ENCODE data around the gene BAHD1. TPM values are rescaled to one million over a fixed set of nuclear protein-coding genes. Genes with fewer than 3 reads are reported as not detected.

The BAHD1 gene
- total RNA-seq, 1 donor from 2014 or later: 29.8 TPM

DNA sequence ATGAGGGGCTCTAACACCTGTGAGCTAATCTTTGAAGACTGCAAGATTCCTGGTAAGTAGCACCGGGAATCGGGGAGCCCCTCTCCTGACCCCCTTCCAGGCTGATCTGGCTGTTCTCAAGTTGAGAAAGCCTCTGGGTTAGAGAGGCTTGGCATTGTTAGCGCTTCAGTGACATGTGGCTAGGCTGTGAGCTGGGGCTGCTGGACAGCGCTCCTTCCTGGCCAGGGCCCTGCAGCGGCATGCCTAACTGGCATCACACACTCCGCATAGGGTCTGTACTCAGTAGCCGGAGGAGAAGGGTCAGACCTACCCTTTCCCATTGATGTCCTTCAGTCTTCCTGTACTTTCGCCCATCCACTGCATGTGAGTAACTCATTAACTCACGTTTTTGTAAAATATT, 27.7 kb upstream of the BAHD1 start:
- Histone ChIP-seq H3K4me3 (no peak overlapping the region), H3K4me1 (no peaks in the 10 kb centered on the region), H3K36me3 (peaks cover 91% of the 10 kb centered on the region), H3K9me3 (no peaks in the 10 kb centered on the region), H3K27ac (no peak overlapping the region), H3K27me3 (no peaks in the 10 kb centered on the region)
- DNase-seq (no peak), ATAC-seq (no peak)
- TF ChIP-seq, protein P1, sequence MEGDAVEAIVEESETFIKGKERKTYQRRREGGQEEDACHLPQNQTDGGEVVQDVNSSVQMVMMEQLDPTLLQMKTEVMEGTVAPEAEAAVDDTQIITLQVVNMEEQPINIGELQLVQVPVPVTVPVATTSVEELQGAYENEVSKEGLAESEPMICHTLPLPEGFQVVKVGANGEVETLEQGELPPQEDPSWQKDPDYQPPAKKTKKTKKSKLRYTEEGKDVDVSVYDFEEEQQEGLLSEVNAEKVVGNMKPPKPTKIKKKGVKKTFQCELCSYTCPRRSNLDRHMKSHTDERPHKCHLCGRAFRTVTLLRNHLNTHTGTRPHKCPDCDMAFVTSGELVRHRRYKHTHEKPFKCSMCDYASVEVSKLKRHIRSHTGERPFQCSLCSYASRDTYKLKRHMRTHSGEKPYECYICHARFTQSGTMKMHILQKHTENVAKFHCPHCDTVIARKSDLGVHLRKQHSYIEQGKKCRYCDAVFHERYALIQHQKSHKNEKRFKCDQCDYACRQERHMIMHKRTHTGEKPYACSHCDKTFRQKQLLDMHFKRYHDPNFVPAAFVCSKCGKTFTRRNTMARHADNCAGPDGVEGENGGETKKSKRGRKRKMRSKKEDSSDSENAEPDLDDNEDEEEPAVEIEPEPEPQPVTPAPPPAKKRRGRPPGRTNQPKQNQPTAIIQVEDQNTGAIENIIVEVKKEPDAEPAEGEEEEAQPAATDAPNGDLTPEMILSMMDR (IDR thresholded peaks at IDR 0.05): no peak
- intact Hi-C loops (cut with DNase I): no loop called here

DNA sequence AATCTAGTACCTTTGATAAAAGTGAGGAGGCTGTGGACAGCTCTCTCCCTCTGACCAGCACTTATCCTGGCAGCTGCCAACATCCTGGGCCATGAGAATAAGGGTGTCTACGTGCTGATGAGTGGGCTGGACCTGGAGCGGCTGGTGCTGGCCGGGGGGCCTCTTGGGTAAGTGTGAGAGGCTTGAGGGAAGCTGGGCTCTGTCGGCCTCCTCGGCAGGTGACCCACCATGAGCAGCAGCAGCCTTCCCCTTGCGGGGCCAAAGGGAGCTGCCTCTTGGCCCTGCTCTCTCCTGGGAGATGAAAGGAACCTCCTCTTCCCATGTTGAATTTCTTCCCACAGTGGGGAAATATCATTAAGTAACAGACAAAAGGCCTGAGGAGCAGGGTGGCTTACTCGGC, 25.9 kb upstream of the BAHD1 start:
- H3K36me3 ChIP-seq: peaks cover 84% of the 10 kb centered on the region
- H3K27ac ChIP-seq: no peak overlapping the region
- no peaks in the 10 kb centered on the region for H3K27me3 ChIP-seq
- H3K9me3 ChIP-seq: no peaks in the 10 kb centered on the region
- H3K4me1 ChIP-seq: no peaks in the 10 kb centered on the region
- ATAC-seq (no peak), DNase-seq (no peak)
- TF ChIP-seq, protein P1 (IDR thresholded peaks at IDR 0.05): no peak
- intact Hi-C loops (cut with DNase I): no loop called here
- no peak overlapping the region for H3K4me3 ChIP-seq

DNA sequence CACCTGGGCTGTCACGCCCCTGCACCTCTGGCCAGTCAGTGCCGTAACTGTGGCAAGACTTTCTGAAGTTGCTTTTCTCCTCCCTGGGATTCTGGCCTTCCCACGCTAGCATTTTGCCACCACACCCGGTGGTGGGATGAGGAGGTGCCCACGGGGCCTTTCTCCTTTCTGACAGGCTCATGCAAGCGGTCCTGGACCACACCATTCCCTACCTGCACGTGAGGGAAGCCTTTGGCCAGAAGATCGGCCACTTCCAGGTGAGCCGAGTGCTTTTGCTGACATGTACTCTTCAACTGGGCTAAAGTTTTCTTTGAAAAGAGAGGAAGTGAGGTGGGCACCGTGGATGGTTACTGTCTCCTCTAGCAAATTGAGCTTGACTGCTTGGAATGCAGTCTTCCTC, 25.5 kb upstream of the BAHD1 start:
- Histone ChIP-seq H3K9me3 (no peaks in the 10 kb centered on the region), H3K4me3 (no peak overlapping the region), H3K36me3 (peaks cover 81% of the 10 kb centered on the region), H3K4me1 (peaks cover 3% of the 10 kb centered on the region), H3K27me3 (no peaks in the 10 kb centered on the region), H3K27ac (no peak overlapping the region)
- TF ChIP-seq, protein P1 (IDR thresholded peaks at IDR 0.05): no peak
- intact Hi-C loops (cut with DNase I): no loop called here
- ATAC-seq (no peak), DNase-seq (no peak)

DNA sequence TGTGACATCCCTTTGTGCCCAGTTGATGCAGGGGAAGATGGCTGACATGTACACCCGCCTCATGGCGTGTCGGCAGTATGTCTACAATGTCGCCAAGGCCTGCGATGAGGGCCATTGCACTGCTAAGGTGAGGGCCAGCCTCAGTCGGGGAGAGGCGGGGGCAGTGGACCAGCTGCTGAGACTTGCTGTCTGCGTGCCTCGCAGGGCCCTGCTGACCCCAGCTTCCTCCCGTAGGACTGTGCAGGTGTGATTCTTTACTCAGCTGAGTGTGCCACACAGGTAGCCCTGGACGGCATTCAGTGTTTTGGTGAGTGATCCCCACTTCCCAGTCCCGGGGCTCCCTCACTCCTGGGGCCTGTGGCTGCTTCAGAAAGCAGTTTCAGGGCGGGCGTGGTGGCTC, 24.7 kb upstream of the BAHD1 start:
- Histone ChIP-seq H3K9me3 (no peaks in the 10 kb centered on the region), H3K4me3 (no peak overlapping the region), H3K27ac (no peak overlapping the region), H3K36me3 (peaks cover 72% of the 10 kb centered on the region), H3K4me1 (peaks cover 9% of the 10 kb centered on the region), H3K27me3 (no peaks in the 10 kb centered on the region)
- DNase-seq (no peak), ATAC-seq (no peak)
- TF ChIP-seq, protein P1 (IDR thresholded peaks at IDR 0.05): no peak
- intact Hi-C loops (cut with DNase I): no loop called here

DNA sequence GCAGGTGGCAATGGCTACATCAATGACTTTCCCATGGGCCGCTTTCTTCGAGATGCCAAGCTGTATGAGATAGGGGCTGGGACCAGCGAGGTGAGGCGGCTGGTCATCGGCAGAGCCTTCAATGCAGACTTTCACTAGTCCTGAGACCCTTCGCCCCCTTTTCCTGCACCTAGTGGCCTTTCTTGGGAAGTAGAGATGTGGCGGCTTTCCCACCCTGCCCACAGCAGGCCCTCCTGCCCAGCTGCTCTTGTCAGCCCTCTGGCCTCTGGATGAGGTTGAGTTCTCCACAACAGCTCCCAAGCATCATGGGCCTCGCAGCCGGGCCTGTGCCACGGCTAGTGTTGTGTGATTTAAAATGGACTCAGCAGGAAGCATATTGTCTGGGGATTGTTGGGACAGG, 22.6 kb upstream of the BAHD1 start:
- Histone ChIP-seq H3K36me3 (peaks cover 53% of the 10 kb centered on the region), H3K9me3 (no peaks in the 10 kb centered on the region), H3K4me1 (peaks cover 20% of the 10 kb centered on the region), H3K27me3 (no peaks in the 10 kb centered on the region), H3K4me3 (no peak overlapping the region), H3K27ac (no peak overlapping the region)
- no peak for ATAC-seq
- TF ChIP-seq, protein P1 (IDR thresholded peaks at IDR 0.05): no peak
- intact Hi-C loops (cut with DNase I): no loop called here
- no peak for DNase-seq

DNA sequence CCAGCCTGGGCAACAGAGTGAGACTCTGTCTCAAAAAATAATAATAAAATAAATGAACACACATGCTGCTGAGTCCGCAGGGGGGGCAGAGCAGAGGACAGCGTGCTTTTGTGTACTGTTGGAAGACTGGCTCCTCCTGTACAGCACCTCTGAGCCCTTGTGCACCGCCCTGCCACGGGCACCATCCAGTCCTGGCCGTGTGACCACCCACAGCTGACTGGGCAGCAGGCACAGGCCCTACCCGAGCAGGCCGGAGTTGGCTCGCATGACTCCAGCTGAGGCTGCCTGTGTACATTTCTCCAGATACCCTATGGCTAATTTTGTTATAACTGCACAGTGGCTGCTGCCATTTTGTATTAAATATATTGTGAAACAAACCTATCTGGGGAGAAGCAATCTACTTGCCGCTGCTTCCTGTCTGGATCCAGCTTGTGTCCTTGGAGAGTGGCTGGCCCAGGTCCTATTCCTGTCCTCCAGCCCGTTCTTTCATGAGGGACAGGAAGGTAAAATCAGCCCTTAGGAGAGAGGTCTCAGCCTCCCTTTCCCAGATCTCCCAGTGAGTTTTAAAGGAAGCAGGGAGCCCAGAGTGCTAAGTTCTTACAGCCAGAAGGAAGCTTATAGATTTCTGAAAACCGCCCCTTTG, 20.6 kb upstream of the BAHD1 start:
- intact Hi-C loops (cut with DNase I): loop anchor here (5.0 to 10.0 kb wide), 2 partner anchors 55 to 143 kb away; no protein-coding TSS in a partner anchor
- ATAC-seq: no peak

More for the DNA sequence above, 20.6 kb upstream of the BAHD1 start:
- H3K9me3 ChIP-seq: no peaks in the 10 kb centered on the region
- TF ChIP-seq, protein P1 (IDR thresholded peaks at IDR 0.05): no peak
- no peak overlapping the region for H3K4me3 ChIP-seq
- H3K36me3 ChIP-seq: peaks cover 32% of the 10 kb centered on the region
- H3K27me3 ChIP-seq: no peaks in the 10 kb centered on the region
- no peak for DNase-seq
- peak overlapping the region; percentile 17 for H3K27ac ChIP-seq
- H3K4me1 ChIP-seq: peaks cover 20% of the 10 kb centered on the region
